ENCODE results near the gene NISCH.
A peak's percentile ranks its signal among the peaks of the same experiment; 100 is the strongest.

The NISCH gene

DNA sequence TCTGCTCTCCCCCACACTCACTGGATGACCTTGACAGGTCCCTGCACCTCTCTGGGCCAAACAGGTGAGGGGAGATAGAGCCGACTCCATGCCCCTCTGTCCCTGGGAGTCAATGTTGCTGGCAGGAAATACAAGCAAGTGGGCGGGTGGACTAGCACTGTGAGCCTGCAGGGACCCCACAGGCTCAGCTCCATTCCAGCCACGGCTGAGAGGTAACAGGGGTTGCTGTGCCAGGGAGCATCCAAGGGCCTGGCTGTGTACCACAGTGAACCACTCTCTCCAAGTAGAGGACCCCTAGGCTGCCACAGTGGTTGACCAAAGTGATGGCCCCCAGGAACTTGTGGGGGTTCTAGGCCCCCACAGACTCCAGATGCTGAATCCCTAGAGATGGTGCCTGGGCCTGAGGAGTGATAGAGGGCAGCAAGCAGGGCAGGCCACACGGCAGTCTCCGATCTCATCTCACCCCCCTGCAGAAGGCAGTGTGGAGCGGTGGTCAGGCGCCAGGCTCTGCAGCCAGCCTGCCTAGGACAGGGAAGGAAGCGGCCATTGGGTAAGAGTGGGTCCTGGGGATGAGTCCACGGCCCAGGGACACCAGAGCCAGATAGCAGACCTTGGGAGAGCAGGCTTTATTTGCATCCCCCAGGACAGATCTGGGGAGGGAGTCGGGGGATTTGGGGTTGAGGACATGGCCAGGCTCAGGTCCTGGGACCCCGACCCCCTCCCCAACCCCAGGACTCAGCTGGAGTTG, 4.7 kb upstream of the NISCH start:
- no peak for DNase-seq

DNA sequence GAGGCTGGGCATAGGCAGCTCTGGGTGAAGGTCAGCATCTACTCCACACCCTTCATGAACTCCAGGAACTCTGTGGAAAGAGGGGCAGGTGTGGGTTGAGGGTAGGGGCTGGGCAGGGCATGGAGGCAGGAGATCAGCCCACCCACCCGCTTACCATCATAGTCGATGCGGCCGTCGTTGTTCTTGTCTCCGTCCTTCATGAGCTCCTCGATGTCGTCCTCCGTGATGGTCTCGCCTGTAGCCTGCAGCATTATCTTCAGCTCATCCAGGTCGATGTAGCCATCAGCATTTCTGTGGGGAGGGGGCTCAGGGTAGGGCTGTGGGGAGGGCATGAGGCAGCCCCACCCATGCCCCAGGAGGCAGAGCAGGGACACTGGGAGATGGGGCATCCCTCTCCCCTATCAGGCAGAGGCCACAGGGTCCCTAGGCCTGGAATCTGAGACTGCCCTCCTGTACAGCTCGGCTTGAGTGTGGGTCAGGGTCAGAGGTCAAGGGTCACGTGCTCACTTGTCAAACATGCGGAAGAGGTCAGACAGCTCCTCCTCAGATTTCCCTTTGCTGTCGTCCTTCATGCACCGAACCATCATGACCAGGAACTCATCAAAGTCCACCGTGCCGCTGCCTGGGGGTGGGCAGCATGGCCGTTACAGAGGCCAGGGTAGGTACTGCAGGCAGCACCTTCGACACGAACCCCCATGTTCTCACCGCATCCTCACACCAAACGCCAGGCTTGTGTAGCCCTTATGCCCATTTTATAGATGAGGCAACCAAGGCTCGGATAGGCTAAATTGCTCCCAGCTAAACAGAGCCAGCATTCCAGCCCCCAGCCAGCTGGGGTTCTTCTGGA, 3.9 kb upstream of the NISCH start:
- DNase-seq = no peak

DNA sequence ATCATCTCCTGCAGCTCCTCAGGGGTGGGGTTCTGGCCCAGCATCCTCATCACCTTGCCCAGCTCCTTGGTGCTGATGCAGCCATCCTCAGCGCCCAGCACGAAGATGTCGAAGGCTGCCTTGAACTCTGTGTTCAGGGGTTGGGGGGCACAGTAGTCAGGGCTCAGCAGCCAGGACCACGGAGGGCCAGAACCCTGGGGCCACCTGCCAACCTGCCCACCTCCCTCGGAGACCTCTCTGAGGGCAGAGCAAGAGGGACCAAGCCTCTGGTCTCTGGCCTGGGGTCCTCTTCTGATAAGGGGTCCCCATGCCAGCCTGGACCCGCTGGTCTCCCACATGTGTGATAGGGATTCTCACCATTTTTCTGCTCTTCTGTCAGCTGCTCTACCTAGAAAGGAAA, 3.3 kb upstream of the NISCH start:
- DNase-seq = no peak

DNA sequence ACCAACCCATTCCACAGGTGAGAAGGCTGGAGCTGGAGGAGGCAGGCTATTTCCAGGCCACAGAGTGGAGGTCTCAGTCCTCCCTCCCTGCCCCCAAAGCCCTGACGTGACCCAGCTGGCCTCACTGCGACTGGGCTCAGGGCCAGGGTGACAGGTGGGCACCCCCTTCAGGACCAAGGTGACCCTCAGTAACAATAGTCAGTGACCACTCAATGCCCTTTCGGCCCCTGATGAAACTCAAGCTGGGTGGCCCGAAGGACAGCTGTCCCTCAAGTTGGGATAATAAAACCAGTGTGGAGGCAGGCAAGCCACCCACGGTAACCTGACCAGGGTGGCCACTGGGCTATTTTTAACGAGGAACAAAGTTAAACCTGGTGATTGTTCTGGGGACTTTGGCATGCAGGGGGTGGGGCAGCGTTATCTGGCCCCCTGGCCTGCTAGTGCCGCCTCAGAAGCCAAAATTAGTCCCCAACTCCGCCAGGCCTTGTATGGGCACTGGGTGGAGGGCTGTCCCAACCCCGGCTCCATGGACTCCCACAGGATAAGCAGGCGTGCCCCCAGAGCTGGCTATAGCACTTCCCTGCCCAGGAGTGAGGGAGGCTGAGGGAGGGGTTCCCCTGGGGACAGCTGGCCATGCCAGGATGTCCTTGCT, 2.7 kb upstream of the NISCH start:
- DNase-seq = no peak

DNA sequence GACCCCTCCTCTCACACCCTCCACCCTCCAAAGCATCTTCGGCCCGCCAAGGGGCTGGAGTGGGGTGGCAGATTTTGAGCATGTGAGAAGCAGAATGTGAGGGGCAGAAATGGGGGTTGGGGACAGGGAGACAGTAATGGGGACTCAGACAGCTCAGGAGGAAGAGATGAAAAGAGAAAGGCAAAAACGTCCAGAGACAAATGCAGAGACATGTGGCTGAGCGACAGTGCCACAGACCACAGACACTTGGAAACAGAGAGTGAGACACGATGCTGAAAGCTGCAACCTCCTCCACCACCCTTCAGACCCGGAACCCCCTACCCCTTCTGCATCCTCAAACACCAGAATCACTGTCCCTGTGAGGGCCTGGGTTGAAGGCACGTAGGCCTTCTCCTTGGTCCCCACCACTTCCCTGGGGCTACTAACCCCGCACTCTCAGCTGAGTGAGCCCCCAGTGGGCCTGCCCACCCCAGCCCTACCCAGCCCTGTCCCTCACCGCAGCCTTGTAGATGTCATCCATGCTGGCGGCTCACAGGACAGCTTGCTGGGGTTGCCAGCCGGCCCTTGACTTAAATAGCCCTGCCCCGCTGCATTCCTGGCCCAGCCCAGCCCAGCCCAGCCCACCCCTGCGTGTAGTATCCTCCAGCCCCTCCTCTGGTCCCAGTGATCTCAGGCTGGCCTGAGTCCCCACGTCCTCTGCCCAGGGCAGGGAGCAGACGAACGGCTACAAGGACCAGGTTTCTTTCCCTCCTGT, 1.7 kb upstream of the NISCH start, which contains the start of gene TNNC1:
Gene TNNC1, minus strand, starts transcription at position 546 of the 754 bp plus-strand sequence. Its CDS starts 26 bp downstream, at position 520.
- DNase-seq = no peak

DNA sequence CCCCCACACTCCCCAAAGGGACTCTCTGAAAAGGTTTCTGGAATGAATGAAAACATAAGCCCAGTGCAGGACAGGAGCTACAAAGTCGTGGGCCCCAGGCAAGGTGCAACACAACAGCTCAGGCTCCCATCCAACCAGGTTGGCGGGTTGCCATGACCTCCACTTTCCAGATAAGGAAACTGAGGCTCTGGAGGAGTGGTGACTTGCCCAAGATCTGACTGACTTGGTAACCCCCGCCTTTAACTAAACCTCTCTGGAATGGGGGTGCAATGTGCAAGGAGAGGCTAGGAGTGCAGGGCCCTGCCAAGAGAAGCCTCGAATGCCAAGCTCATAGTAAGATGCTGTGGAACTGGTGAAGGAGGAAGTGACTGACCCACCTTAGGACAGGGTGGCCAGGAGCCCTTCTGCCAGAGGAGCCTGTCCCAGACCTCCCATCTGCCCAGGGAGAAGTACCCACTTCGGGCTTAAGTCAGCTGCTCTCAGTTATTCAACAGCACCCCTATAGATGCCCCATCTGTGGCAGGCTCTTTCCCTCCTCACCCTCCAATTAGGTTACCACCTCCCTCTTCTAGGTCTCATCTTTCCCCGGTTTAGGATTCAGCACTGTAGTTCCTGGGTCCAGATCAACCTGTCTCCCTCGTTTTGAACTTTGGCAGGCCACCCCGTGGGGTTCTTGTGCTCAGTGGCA, 1.0 kb upstream of the NISCH start:
- DNase-seq = peak in 1 of 2 donors; percentile 14

DNA sequence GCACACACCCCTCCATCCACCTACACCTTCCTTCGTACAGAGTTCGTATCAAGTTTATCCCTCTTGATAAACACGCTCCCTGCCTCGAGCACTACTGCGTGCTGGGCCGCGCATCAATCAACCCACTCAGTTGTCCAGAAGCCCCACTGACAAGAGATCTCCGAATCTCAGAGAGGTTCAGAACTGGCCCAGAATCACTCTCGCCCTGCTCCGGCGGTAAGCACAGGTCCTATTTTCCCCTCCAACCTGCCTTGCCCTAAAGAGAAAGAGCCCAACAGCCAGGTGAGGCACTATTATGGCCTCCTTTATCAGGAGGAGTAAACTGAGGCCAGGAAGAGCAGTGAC, 494 bp upstream of the NISCH start:
- peak in 1 of 2 donors; percentile 11 for DNase-seq

DNA sequence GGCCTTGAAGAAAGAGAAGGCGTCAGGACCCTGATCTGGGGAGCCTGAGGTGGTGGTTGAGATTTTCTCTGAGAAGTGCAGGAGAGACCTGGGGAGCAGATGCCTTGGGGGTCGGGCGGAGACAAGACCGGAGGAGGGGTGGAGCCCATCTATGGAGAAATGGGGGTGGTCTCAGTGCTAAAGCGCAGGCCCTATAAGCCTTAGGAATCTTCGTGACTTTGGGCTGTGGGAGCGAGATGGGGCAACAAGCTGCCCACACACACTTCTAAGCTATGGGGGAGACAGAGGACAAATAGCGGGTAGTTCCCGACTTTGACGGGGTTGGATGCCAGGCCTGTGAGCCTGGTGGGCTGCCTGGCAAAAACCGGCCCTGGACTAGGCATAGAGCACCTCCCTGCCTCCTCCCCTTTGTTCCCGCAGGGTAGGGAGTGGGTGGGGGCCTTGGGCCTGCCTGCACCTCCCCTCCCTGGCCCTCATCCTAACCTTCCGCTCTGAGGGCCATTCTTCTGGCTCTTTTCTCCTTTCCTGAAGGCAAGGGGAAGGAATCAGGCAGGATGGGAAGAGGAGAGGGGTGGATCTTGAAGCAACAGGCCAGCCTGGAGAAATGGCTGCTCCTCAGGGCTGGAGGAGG, 880 bp downstream of the NISCH start:
- DNase-seq = no peak

DNA sequence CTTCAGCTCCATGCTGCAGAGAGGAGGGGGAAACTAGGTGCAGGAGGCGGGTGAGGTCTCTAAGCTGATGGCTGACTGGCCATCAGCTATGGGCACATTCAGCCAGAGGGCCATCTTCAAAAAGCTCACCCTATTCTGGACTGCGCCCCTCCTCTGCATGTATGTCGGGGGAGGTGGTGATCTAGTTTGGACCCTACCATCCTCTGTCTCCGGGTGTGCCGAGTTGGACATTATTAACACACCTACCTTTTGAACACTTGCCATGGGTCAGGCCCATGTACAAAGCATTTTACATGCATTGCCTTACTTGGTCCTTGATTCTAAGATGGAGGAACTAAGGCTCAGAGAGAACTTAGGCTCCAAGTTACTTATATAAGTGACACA, 1.4 kb downstream of the NISCH start:
- no peak for DNase-seq

DNA sequence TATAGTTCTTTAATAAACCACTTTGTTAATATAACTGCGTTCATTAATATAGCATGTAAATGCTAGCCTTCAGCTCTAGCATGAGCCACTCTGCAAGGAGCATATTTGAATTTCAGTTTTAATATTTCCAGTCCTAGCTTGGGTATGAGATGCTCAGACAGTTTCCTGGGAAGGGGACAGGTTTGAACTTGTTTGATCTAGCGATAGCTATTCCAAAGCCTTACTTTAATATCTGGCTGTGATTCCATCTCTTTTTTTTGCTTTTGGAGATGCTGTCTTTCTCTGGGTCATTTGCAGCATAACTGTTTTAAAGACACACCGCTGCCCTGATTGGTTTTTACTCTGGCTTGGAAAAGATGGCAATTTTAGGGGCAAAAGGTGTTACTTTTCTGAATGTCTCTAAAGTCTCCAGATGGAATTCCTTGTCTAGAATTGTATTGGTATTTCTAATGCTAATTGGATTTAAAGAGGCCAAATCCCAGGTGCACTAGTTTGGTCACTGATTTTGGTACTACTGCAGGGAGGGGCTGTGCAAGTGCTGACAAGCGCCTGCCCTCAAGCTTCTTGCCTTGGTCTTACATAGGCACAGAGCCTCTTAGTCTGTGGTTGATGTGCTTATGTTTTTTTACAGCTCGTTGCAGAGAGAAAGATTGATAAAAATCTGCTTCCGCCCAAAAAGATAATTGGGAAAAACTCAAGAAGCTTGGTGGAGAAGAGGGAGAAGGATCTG, 2.8 kb downstream of the NISCH start:
- no peak for DNase-seq

DNA sequence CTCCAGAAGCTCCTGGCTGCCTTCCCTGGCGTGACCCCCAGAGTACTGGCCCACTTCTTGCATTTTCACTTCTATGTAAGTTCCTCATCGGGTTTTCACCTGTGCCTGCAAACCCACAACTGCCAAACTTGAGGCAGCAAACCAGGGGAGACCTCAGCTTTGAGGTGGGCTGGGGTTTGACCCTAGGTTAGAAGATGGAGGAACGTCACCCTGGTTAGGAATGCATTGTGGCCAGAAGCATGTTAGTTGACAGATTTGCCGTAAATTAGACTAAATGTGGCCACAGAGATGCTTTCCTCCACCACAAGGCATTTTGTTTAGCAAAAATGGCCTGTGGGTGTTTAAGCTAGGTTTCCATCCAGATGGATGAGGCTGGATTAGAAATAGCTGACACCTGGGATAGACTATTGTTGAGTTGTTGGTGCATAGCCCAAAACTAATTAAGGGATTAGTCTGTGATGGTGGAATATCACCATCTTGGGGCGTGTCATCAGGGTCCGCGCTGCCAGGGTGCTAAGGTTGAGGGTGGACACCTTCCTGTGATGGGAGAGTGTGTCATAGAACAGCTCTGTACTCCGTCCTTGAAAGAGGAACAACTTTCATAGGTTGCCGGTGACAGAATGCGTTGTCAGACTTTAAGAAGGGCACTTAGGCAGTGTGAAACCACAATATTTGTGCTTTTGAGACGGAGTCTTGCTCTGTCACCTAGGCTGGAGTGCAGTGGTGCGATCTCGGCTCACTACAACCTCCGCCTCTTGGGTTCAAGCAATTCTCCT, 3.6 kb downstream of the NISCH start:
- DNase-seq = peak in 1 of 2 donors; percentile 23

DNA sequence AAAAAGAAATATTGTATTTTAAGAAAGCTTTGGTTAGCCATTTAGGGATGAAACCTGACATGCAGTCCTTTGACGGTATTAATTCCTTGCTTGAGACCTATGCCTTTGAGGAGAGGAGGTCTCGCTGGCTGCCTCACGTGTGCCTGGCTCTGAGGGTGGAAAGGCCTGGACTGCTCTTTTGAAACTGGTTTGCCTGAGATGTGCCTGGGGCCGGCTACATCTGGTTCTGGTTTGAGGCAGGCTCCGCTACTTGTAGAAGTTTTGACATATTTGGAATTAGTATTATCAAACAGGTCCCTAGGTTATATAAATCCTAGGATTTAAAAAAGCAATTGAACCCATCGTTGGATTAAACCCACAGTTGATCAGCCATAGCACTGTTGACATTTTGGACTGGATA, 6.5 kb downstream of the NISCH start:
- no peak for DNase-seq

DNA sequence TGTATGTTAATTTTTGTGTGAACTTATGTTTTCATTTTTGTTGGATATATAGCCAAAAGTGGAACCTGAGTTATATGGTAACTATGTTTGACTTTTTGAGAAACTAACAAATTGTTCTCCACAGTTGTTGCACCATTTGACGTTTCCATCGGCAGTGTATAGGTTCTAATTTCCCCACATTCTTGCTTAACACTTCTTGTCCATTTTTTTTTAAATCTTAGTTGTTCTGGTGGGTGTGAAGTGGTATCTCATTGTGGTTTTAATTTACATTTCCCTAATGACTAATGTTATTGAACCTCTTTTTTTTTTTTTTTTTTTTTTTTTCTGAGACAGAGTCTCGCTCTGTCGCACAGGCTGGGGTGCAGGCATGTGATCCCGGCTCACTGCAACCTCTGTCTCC, 8.0 kb downstream of the NISCH start:
- DNase-seq = no peak

DNA sequence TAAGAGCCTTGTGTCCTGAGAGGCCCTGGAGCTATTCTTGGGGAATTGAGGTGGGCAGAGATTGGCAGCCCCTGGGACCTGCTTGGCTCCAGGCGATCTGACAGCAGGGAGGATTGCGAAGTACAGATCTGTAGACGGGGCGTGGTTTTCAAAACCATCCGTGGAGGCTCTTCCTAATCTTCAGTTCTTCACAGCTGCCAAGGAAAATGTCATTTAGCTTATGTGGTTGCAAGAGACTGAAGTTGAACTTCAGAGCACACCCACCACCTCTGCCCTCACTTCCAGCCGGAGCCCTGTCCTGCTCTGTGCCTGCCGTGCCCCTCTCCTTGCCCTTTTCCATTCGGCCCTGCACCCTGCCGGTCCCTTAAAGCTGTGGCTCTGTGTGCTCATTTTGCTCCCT, 12.9 kb downstream of the NISCH start:
- no peak for DNase-seq

DNA sequence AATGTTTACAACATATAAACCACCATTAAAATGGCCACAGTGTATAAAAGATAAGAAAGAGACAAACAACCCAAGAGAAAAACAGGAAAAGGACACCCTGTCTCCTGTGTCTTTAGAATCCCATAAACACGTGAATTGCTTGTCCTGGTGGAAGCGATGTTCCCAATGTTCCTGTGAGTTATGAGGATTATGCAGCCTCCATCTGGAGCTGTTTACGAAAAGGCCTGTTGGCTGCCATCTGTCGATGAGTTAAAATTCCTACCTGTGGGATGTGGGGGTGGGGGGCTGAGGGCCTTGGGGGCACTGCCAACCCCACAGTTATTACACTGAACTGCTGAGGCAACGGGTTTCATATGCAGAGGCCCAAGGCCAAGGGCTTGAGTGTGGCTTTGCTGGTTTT, 13.6 kb downstream of the NISCH start:
- no peak for DNase-seq

DNA sequence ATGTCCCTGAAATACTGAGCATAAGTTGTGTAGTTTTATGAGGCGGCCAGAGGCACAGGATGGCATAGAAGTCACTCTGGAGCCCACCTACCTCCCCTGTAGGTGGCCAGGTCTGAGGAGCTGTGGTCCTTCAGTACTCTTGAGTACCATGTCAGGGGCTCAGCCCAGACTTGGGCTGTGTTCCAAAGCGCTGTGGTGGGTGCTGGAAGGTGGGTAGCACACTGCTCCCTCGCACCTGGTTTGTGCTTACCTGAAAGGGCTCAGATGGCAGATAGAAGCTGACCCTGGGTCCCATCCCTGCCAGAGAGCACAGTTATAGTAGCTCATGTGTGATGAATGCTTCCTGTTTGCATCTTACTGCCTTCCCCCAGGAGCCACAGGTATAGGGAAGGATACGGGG, 15.5 kb downstream of the NISCH start:
- DNase-seq = no peak

DNA sequence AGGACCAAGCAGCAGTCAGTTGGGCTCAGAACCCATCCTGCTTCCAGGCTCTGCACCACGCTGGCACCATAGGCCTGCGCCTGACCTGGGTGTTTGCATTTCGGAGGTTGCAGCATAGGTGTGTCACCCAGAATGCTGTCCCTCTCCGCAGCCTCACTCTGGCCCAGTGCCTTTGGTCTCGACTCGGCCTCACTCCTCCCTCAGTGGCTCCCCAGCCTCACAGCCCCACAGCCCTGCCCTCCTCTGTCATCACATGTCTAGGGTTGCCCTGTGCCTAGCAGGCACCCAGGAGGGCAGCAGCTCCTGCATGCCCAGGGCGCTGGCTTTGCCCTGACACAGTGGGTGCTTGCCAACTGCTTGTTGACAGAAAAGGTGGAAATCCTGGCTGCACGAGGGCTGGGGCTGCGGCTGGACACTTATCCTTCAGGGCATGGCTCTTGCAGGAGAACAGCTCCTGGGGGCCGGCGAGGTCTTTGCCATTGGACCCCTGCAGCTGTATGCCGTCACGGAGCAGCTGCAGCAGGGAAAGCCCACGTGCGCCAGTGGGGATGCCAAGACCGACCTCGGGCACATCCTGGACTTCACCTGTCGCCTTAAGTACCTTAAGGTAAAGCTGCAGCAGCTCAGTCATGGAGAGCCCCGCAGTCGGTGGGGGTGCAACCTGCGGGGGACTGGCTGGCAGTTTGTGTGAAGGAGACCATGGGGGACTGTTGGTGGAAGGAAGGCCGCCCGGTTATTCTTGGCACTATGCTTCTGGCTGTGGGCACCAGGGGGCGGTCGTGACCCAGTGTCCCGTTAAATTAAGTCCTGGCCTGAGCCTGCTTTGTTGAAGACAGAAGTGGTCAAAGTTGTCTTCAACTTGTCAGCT, 16.2 kb downstream of the NISCH start:
- DNase-seq = peak; percentile 26 to 39

DNA sequence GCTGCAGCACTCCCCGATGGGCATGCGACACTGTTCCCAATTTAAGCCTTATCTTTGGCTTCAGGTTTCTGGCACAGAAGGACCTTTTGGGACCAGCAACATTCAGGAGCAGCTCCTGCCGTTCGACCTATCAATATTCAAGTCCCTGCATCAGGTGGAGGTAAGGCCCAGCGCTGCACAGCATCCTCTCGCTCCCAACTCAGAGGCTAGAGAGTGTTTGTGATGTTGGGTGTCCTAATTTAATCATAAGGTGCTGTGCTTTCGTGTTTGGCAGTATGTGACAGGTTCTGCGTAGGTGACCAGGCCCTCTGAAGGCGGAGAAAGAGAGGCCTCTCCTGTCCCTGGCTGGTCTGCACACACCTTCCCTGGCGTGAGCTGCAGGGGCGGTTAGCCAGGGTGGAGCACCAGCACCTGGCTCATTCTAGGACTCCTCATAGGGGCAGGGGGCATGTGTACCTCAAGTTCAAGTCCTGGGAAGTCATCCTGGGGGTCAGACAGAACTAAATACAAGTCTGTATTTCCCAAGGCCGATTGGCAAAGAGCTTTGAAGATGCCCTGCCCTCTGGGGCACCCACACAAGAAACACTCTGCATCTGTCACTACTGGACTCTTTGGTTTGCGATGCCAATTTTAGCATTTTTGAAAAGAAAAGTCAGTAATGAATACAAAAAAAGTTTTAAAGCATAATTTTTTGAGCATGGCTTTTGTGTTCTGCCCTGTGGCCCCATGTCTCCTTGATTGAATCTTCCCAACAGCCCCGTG, 17.0 kb downstream of the NISCH start:
- DNase-seq = no peak

DNA sequence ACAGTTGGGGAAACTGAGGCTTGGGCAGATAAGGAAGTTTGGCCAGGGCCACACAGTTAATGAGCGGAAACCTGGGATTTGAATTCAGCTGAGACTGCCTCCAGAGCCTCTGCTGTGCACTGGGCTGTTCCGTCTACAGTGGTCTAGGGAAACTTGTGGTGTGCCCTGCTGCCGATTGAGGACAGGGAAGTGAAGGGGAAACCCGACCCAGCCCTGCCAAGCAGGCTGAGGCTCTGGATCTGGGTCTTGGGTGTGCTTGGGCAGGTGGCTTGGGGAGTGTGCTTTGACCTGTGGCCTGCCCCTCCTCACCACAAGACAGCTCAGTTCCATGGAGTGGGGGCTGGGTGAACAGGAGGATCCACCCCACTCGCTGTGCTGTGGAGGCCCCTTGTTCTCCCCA, 17.6 kb downstream of the NISCH start:
- DNase-seq = no peak
